ENCODE measurements around the gene ADAMTS17.

The ADAMTS17 gene

DNA sequence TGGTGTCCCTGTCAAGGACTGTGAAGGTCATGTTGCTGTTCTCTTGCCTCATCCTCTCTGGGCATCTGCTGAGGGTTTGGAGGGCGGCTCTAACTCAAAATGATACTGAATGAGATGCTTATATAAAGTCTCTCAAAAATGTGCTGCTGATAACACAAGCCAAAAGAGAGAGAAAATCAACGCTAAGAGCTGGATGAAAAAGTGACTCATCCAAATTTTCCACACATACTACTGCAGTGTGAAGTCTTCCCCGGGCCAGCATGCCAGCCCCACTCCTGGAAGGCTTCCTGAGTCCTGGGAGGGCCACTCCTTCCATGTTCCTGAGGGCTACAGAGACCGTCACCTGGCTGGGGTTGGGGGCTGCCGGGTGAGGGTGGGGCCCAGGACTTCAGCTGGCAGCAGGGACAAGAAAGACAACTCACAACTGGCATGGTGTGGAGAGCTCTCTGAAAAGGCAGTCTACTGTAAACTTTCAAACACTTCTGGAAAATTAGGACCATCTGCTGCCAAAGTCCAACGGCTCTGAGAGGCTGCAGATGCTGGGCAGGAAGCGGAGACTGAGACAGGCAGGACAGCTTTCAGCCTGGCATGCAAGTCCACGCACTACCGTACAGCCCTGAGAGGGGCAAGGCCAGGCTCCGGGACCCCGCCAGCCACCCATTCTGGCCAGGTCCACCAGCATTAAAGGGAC is 200.3 kb downstream of the ADAMTS17 start:
- TF ChIP-seq, protein P1, sequence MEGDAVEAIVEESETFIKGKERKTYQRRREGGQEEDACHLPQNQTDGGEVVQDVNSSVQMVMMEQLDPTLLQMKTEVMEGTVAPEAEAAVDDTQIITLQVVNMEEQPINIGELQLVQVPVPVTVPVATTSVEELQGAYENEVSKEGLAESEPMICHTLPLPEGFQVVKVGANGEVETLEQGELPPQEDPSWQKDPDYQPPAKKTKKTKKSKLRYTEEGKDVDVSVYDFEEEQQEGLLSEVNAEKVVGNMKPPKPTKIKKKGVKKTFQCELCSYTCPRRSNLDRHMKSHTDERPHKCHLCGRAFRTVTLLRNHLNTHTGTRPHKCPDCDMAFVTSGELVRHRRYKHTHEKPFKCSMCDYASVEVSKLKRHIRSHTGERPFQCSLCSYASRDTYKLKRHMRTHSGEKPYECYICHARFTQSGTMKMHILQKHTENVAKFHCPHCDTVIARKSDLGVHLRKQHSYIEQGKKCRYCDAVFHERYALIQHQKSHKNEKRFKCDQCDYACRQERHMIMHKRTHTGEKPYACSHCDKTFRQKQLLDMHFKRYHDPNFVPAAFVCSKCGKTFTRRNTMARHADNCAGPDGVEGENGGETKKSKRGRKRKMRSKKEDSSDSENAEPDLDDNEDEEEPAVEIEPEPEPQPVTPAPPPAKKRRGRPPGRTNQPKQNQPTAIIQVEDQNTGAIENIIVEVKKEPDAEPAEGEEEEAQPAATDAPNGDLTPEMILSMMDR (conservative IDR thresholded peaks at IDR 0.05; ENCODE audit: control insufficient read depth, insufficient read depth, low read depth, low read length) = no peak

DNA sequence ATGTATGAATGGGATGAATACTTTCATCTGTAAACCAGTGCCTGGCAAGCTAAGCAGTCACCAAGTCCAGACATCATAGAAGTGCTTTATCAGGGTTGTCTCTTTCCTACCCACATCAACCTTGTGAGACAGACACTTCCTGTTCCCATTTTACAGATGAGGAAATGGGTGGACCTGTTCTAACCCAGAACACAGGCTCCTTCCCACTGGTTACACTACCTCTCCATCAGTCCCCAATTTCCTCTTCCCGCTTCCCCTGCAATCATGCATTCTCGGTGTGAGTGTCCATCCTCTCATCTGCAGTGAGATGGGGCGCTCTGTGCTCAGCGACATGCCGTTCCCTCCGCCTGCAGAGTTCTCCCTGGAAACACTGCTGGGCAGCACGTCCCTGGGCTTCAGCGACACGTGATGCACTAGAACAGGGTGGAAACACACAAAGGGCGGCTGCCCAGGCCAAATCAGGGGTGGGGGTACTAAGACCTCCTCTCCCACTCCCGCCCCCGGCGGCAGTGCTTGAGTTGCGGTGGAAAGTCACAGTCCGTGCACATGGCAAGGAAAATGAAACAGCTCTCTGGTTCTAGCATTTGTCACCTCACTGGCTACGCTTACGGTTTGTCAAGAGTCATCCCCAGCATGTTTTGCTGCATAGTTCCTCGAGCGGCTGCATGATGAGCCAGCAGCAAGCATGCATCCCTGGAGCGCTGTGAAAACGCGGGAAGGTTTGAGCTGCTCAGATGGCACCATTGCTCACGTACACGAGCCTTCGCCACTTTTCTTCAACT is 201.1 kb downstream of the ADAMTS17 start:
- H3K4me3 ChIP-seq (ENCODE audit: control insufficient read depth, low read depth, low read length) = no peak overlapping the region
- DNase-seq (ENCODE audit: low read depth) = no peak

More for the DNA sequence above, 200.3 kb downstream of the ADAMTS17 start:
- no peak overlapping the region for H3K4me3 ChIP-seq (ENCODE audit: control insufficient read depth, low read depth, low read length)
- DNase-seq (ENCODE audit: low read depth) = no peak

DNA sequence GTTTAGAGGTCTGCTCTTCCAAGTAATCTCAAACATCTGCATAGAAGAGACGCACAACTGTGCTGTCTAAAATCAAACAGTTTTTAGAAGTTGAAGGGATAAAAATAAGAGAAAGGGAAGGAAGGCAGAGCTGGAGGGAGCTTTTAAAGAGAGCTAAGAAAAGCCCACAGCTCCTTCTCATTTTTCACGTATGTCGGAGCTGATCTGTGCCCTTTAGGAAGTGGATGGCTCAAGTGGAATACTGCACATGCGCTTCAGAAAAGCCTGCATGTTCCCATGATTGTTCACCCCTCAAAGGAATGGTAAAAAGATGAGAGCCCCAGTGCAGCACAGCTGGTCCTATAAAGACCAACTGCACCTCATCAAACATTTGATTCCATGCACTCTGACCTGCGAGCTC is 207.2 kb downstream of the ADAMTS17 start:
- TF ChIP-seq, protein P1 (conservative IDR thresholded peaks at IDR 0.05; ENCODE audit: control insufficient read depth, insufficient read depth, low read depth, low read length) = no peak

More for the DNA sequence above, 201.1 kb downstream of the ADAMTS17 start:
- TF ChIP-seq, protein P1 (conservative IDR thresholded peaks at IDR 0.05; ENCODE audit: control insufficient read depth, insufficient read depth, low read depth, low read length) = no peak

DNA sequence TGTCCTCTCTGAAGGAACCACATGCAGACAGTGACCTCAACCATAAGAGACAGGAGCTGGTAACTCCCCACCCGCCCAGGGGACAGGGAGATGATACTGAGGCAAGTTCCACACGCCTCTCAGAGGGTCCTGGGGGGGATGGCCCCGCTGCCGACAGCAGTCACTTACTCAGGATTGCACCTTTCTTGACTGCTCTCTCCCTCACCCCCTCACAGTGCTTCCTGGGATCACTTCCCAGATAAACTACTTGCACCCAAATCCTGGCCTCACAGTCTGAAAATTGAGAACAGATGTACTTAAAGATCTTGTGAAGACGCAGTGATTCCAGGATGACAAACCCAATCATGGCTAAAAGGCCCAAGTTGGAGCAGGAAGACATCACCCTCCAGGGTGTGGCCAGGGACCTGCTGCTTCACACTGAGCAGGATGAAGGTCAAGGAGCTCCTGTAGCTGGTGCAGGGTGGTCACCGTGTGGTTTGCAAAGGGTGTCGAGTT is 207.6 kb downstream of the ADAMTS17 start:
- DNase-seq (ENCODE audit: low read depth) = no peak
- H3K4me3 ChIP-seq (ENCODE audit: control insufficient read depth, low read depth, low read length) = no peak overlapping the region
- TF ChIP-seq, protein P1 (conservative IDR thresholded peaks at IDR 0.05; ENCODE audit: control insufficient read depth, insufficient read depth, low read depth, low read length) = no peak

More for the DNA sequence above, 207.2 kb downstream of the ADAMTS17 start:
- DNase-seq (ENCODE audit: low read depth) = no peak
- no peak overlapping the region for H3K4me3 ChIP-seq (ENCODE audit: control insufficient read depth, low read depth, low read length)

DNA sequence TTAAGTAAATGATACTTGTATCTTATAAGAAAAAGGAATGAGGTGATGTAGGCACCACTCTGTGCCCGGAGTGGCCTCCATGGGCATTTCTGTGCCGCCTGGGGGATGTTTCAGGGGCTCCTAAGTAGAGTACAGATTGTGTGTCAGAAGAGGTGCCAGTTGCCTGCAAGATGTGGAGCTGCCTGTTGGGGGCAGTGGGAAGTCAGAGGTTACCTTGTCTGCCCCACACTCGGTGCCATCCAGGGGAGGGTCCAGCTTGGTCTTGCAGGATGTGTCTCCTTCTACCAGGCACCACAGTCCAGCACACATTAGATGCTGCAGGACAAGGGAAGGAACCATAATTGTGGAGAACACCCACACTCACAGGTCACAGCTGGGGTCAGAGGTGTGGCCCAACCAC is 208.8 kb downstream of the ADAMTS17 start:
- no peak for DNase-seq (ENCODE audit: low read depth)
- H3K4me3 ChIP-seq (ENCODE audit: control insufficient read depth, low read depth, low read length) = no peak overlapping the region
- TF ChIP-seq, protein P1 (conservative IDR thresholded peaks at IDR 0.05; ENCODE audit: control insufficient read depth, insufficient read depth, low read depth, low read length) = no peak

DNA sequence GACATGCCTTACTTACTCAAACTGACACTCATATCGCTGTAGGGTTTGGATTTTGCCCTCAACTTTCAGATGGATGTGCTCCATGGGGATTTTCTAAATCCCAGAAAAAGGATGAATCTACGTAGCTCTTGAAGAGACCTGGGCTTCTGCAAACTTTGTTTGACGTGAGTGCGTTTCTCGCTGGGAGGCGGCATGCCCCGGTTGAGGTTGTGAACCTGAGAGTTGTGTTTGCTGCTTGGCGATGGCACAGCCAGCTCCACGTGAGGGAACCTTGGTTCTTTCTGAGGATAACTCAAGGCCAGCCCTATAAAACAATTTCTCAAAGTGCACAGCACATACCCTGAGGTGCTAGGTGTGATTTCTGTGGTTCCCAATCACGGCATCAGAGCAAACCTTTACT is 209.5 kb downstream of the ADAMTS17 start:
- DNase-seq (ENCODE audit: low read depth) = no peak
- TF ChIP-seq, protein P1 (conservative IDR thresholded peaks at IDR 0.05; ENCODE audit: control insufficient read depth, insufficient read depth, low read depth, low read length) = no peak
- H3K4me3 ChIP-seq (ENCODE audit: control insufficient read depth, low read depth, low read length) = no peak overlapping the region

All from fibroblast of mammary gland (primary cell).